ENCODE data around the gene KSR1. TPM values are rescaled to one million over a fixed set of nuclear protein-coding genes. Genes with fewer than 3 reads are reported as not detected.

The KSR1 gene
- total and polyA plus RNA-seq, 2 of the 8 experiments (the other 6 are each of a cell fraction or from before 2014, with no cell fraction given) = 14.1 to 34.7 TPM

DNA sequence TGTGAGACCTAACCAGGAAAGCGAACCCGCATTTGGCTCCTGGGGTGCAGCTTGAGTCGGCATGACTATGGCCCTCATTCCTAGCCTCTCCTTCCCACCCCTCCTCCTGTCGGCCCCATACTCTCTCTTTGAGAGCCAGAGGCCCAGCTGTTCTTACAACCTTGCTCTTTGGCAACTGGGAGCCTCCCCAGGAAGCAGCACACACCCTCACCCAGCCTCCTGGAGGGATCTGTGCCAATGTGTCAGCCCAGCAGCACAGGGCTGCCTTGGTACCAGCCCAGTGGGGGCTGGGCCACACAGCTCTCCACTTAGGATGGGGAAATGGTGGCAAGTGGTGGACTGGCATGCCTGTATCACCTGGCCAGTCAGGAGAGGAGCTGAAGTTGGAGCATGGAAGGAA, 104.4 kb downstream of the KSR1 start:
- Histone ChIP-seq H3K9me3 (ENCODE audit: insufficient read depth in 2 of 2, low read depth in 1 of 2, low read length in 1 of 2) (no peaks in the 10 kb centered on the region), H3K79me2 (ENCODE audit: control insufficient read depth in 1 of 2, insufficient read depth in 2 of 2, low read length in 2 of 2) (no peaks in the 10 kb centered on the region), H2BK12ac (ENCODE audit: low read depth, low read length) (no peak overlapping the region), H2BK5ac (ENCODE audit: low read depth, low read length) (no peak overlapping the region), H2BK120ac (replicated peaks; ENCODE audit: low read depth, low read length) (no peak overlapping the region), H4K5ac (ENCODE audit: insufficient read length, low read depth, low read length) (no peak overlapping the region), H2BK20ac (ENCODE audit: low read length) (no peak overlapping the region), H3K18ac (ENCODE audit: extremely low read depth, low read length) (no peak overlapping the region), H3K36me3 (ENCODE audit: control insufficient read depth in 2 of 4, insufficient read depth in 4 of 4, low read length in 3 of 4) (0 out of 8 replicates have a peak, but pooled peaks cover 0 to 4% (median 0%) of the 10 kb centered on the region in 4 experiments), H3K4me3 (ENCODE audit: extremely low read depth in 1 of 4, insufficient read depth in 2 of 4, low read depth in 3 of 4, low read length in 4 of 4) (no peak overlapping the region), H3K56ac (replicated peaks; ENCODE audit: insufficient read length, low read depth, low read length) (no peak overlapping the region), H3K27ac (ENCODE audit: low read depth, low read length) (0 out of 2 replicates have a peak overlapping the region, but pooled peaks have one; percentile 15), H4K8ac (ENCODE audit: extremely low read depth, insufficient read depth, low read length) (peak overlapping the region; percentile 65), H3K27me3 (replicated peaks in 1 of 4; ENCODE audit: control insufficient read depth in 3 of 4, extremely low read depth in 1 of 4, insufficient read depth in 3 of 4, low read length in 3 of 4) (no peaks in the 10 kb centered on the region), H2AFZ (ENCODE audit: low read length) (no peak overlapping the region), H3K23me2 (ENCODE audit: low read depth, low read length) (no peaks in the 10 kb centered on the region), H4K20me1 (replicated peaks in 1 of 2; ENCODE audit: control insufficient read depth in 1 of 2, insufficient read depth in 2 of 2, low read length in 2 of 2) (no peaks in the 10 kb centered on the region), H3K4me2 (ENCODE audit: insufficient read depth in 1 of 2, low read depth in 2 of 2, low read length in 2 of 2) (no peak overlapping the region; a peak in 1 of 4 replicates), H3K14ac (ENCODE audit: insufficient read length) (no peak overlapping the region), H3K23ac (ENCODE audit: insufficient read length) (no peak overlapping the region), H2AK5ac (ENCODE audit: low read depth, low read length) (no peak overlapping the region; the same call in 1 of the 2 replicates), H3K9ac (replicated peaks in 1 of 4; ENCODE audit: extremely low read depth in 1 of 4, low read depth in 3 of 4, low read length in 3 of 4) (no peak overlapping the region), H4K91ac (replicated peaks; ENCODE audit: insufficient read length, low read length) (no peak overlapping the region), H2BK15ac (ENCODE audit: low read length) (no peak overlapping the region), H3K79me1 (ENCODE audit: low read depth, low read length) (peaks cover 6% of the 10 kb centered on the region), H3K4ac (replicated peaks; ENCODE audit: insufficient read length, low read depth, low read length) (no peak overlapping the region), H3K4me1 (replicated peaks in 1 of 4; ENCODE audit: control insufficient read depth in 3 of 4, insufficient read depth in 4 of 4, low read length in 3 of 4) (peaks cover 0 to 11% (median 2%) of the 10 kb centered on the region in 4 experiments; a peak in 4 of 7 replicates)
- FAIRE-seq = no peak
- TF ChIP-seq CBX8 (IDR thresholded peaks at IDR 0.05; ENCODE audit: borderline replicate concordance, low read depth, low read length) = no peak
- no peak for TF ChIP-seq CREB1 (IDR thresholded peaks at IDR 0.05)
- TF ChIP-seq, protein P1, sequence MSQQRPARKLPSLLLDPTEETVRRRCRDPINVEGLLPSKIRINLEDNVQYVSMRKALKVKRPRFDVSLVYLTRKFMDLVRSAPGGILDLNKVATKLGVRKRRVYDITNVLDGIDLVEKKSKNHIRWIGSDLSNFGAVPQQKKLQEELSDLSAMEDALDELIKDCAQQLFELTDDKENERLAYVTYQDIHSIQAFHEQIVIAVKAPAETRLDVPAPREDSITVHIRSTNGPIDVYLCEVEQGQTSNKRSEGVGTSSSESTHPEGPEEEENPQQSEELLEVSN (IDR thresholded peaks at IDR 0.05) = no peak
- TF ChIP-seq BRCA1 (IDR thresholded peaks at IDR 0.05; ENCODE audit: low read depth, low read length) = no peak
- TF ChIP-seq, protein P2, sequence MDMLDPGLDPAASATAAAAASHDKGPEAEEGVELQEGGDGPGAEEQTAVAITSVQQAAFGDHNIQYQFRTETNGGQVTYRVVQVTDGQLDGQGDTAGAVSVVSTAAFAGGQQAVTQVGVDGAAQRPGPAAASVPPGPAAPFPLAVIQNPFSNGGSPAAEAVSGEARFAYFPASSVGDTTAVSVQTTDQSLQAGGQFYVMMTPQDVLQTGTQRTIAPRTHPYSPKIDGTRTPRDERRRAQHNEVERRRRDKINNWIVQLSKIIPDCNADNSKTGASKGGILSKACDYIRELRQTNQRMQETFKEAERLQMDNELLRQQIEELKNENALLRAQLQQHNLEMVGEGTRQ (IDR thresholded peaks at IDR 0.05; ENCODE audit: low read length) = no peak
- ChIA-PET CTCF (ENCODE audit: partially characterized antibody) (interaction anchor here (0.6 to 3.6 kb wide), 12 partner anchors 10 to 206 kb away, joined by 3 to 19 read pairs (median 3); partner anchors contain the start of gene KSR1), POLR2A (ENCODE audit: partially characterized antibody) (interaction anchor here (2.0 kb wide), 1 partner anchor 15 kb away, joined by 5 read pairs; no protein-coding TSS in a partner anchor)
- DNase-seq (ENCODE audit: low read depth in 1 of 2, low spot score in 2 of 2) = no peak
- 80% methylated on average over 4 of the region's 4 CpGs; no CpG with 5 or more reads in 1 of the 2 experiments for WGBS, 2 experiments (ENCODE audit: extremely low coverage in 1 of 2, insufficient coverage in 1 of 2, insufficient read length in 1 of 2, insufficient replicate concordance in 2 of 2, low coverage in 1 of 2, low lambda C conversion rate in 2 of 2, missing lambda C conversion rate in 1 of 2)

Data from H1 (cell line).